ENCODE measurements around the gene CAPN12. TPM values are rescaled to one million over a fixed set of nuclear protein-coding genes. Genes with fewer than 3 reads are reported as not detected.

Gene CAPN12
- total RNA-seq, 1 experiment from 2014 or later: not detected

- DNase-seq (ENCODE audit: low read depth, low spot score): no peak
- in situ Hi-C loops (cut with HindIII; ENCODE audit: low pct_unique_long_range_greater_than_20kb, low sequenced_read_pairs): no loop called here
Measured at GRCh38 chr19:38743394-38744297, 628 bp downstream of the CAPN12 start.

- in situ Hi-C loops (cut with HindIII; ENCODE audit: low pct_unique_long_range_greater_than_20kb, low sequenced_read_pairs): no loop called here
Measured at GRCh38 chr19:38742906-38743305, 1.4 kb downstream of the CAPN12 start.

GRCh38 chr19:38742296-38742695 lies 2.0 kb downstream of the CAPN12 start:
- DNase-seq (ENCODE audit: low read depth, low spot score): no peak
- in situ Hi-C loops (cut with HindIII; ENCODE audit: low pct_unique_long_range_greater_than_20kb, low sequenced_read_pairs): no loop called here

More at GRCh38 chr19:38742906-38743305, 1.4 kb downstream of the CAPN12 start:
- no peak for DNase-seq (ENCODE audit: low read depth, low spot score)

- DNase-seq (ENCODE audit: low read depth, low spot score): no peak
- in situ Hi-C loops (cut with HindIII; ENCODE audit: low pct_unique_long_range_greater_than_20kb, low sequenced_read_pairs): no loop called here
Measured at GRCh38 chr19:38741670-38742069, 2.6 kb downstream of the CAPN12 start.

GRCh38 chr19:38740932-38741331 lies 3.3 kb downstream of the CAPN12 start:
- no peak for DNase-seq (ENCODE audit: low read depth, low spot score)
- in situ Hi-C loops (cut with HindIII; ENCODE audit: low pct_unique_long_range_greater_than_20kb, low sequenced_read_pairs): no loop called here

- DNase-seq (ENCODE audit: low read depth, low spot score): no peak
- in situ Hi-C loops (cut with HindIII; ENCODE audit: low pct_unique_long_range_greater_than_20kb, low sequenced_read_pairs): no loop called here
Measured at GRCh38 chr19:38740257-38740592, 4.0 kb downstream of the CAPN12 start.

- in situ Hi-C loops (cut with HindIII; ENCODE audit: low pct_unique_long_range_greater_than_20kb, low sequenced_read_pairs): no loop called here
- no peak for DNase-seq (ENCODE audit: low read depth, low spot score)
Measured at GRCh38 chr19:38739440-38740256, 4.6 kb downstream of the CAPN12 start.

GRCh38 chr19:38737921-38738737 lies 6.1 kb downstream of the CAPN12 start:
- in situ Hi-C loops (cut with HindIII; ENCODE audit: low pct_unique_long_range_greater_than_20kb, low sequenced_read_pairs): no loop called here
- no peak for DNase-seq (ENCODE audit: low read depth, low spot score)

GRCh38 chr19:38737281-38737865 lies 6.9 kb downstream of the CAPN12 start:
- in situ Hi-C loops (cut with HindIII; ENCODE audit: low pct_unique_long_range_greater_than_20kb, low sequenced_read_pairs): no loop called here
- DNase-seq (ENCODE audit: low read depth, low spot score): no peak

- DNase-seq (ENCODE audit: low read depth, low spot score): no peak
- in situ Hi-C loops (cut with HindIII; ENCODE audit: low pct_unique_long_range_greater_than_20kb, low sequenced_read_pairs): no loop called here
Measured at GRCh38 chr19:38736413-38737280, 7.6 kb downstream of the CAPN12 start.

- in situ Hi-C loops (cut with HindIII; ENCODE audit: low pct_unique_long_range_greater_than_20kb, low sequenced_read_pairs): no loop called here
- no peak for DNase-seq (ENCODE audit: low read depth, low spot score)
Measured at GRCh38 chr19:38736036-38736412, 8.2 kb downstream of the CAPN12 start.

GRCh38 chr19:38735257-38735686 lies 9.0 kb downstream of the CAPN12 start:
- in situ Hi-C loops (cut with HindIII; ENCODE audit: low pct_unique_long_range_greater_than_20kb, low sequenced_read_pairs): no loop called here
- DNase-seq (ENCODE audit: low read depth, low spot score): no peak

- DNase-seq (ENCODE audit: low read depth, low spot score): no peak
- in situ Hi-C loops (cut with HindIII; ENCODE audit: low pct_unique_long_range_greater_than_20kb, low sequenced_read_pairs): no loop called here
Measured at GRCh38 chr19:38734426-38735256, 9.6 kb downstream of the CAPN12 start.

- DNase-seq (ENCODE audit: low read depth, low spot score): no peak
- in situ Hi-C loops (cut with HindIII; ENCODE audit: low pct_unique_long_range_greater_than_20kb, low sequenced_read_pairs): no loop called here
Measured at GRCh38 chr19:38734176-38734425, 10.2 kb downstream of the CAPN12 start.

GRCh38 chr19:38733493-38734175 lies 10.6 kb downstream of the CAPN12 start:
- DNase-seq (ENCODE audit: low read depth, low spot score): no peak
- in situ Hi-C loops (cut with HindIII; ENCODE audit: low pct_unique_long_range_greater_than_20kb, low sequenced_read_pairs): no loop called here

GRCh38 chr19:38733241-38733492 lies 11.1 kb downstream of the CAPN12 start:
- in situ Hi-C loops (cut with HindIII; ENCODE audit: low pct_unique_long_range_greater_than_20kb, low sequenced_read_pairs): no loop called here
- DNase-seq (ENCODE audit: low read depth, low spot score): no peak

All from SK-MEL-5 (cell line).